Erythroblast (primary cell): Measurements from ENCODE around the gene POLD3.

Experiments
- GATA1 ChIP-seq: IDR thresholded peaks from 2 replicates; pipeline ENCODE4 v1.6.1; 2011; ENCODE audit warnings: low read depth, mild to moderate bottlenecking, control low read depth, low read length, moderate library complexity
- POLR2A ChIP-seq: IDR thresholded peaks from 2 replicates; pipeline ENCODE4 v1.6.1; 2011; ENCODE audit warnings: mild to moderate bottlenecking, low read length

GRCh38 chr11:74566146-74566960 lies 26.0 kb upstream of the POLD3 start:
- TF ChIP-seq POLR2A (no peak), GATA1 (no peak)
